GM13977 (cell line): ENCODE data around the gene ITGA5.

Experiments used
- DNase-seq: peaks from one replicate; pipeline ENCODE4 v3.0.0; 2012; ENCODE audit warnings: low spot score
- in situ Hi-C: fragments of 300-500 bp; cut with MboI; formaldehyde crosslinking; loops from one replicate; pipeline ENCODE4 v1.12.0; 2022; ENCODE audit warnings: low sequenced_read_pairs, low pct_unique_long_range_greater_than_20kb, mixed read lengths, inconsistent platforms; ENCODE audit not compliant: unreplicated experiment
- TF ChIP-seq, protein P1 (sequence below): IDR thresholded peaks from 2 replicates; pipeline ENCODE4 v1.5.1; 2012; ENCODE audit warnings: mild to moderate bottlenecking, control low read depth; ENCODE audit not compliant: insufficient read depth; ENCODE audit errors: extremely low read depth, missing control alignments

Gene ITGA5

DNA sequence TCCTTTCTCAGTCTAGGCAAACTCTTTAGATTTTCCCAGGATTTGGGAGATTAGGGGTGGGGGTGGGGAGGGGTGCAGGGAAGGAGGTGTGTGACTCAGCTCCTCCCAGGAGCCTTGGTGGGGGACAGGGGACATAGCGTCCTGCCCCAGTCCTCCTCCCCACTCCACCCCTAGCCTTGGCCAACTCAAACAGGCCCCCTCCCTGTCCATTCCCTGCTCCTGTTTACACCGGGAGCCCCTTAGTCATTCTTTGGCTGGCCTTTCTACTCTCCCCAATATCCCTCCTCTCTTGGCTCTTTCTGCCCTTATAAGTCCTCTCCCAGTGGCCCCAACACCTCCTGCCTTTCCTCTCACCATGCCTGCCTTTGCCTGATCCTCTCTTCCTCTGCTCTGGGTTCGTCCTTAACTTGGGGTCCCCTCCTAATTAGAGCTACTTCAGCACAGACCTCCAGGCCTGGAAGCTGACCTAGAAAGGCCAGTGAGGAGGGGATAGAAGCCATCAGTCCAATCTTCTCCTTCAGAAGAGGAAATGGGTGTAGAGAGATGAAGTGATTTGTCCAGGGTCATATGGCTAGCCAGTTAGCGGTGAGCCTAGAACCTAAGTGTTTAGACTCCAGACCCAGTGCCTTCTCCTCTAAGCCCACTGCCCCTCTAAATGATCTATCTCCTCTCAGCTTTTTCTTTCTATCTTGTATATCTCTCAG is 2.3 kb upstream of the ITGA5 start:
- in situ Hi-C loops: no loop called here
- TF ChIP-seq, protein P1, sequence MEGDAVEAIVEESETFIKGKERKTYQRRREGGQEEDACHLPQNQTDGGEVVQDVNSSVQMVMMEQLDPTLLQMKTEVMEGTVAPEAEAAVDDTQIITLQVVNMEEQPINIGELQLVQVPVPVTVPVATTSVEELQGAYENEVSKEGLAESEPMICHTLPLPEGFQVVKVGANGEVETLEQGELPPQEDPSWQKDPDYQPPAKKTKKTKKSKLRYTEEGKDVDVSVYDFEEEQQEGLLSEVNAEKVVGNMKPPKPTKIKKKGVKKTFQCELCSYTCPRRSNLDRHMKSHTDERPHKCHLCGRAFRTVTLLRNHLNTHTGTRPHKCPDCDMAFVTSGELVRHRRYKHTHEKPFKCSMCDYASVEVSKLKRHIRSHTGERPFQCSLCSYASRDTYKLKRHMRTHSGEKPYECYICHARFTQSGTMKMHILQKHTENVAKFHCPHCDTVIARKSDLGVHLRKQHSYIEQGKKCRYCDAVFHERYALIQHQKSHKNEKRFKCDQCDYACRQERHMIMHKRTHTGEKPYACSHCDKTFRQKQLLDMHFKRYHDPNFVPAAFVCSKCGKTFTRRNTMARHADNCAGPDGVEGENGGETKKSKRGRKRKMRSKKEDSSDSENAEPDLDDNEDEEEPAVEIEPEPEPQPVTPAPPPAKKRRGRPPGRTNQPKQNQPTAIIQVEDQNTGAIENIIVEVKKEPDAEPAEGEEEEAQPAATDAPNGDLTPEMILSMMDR: no peak
- DNase-seq: no peak

DNA sequence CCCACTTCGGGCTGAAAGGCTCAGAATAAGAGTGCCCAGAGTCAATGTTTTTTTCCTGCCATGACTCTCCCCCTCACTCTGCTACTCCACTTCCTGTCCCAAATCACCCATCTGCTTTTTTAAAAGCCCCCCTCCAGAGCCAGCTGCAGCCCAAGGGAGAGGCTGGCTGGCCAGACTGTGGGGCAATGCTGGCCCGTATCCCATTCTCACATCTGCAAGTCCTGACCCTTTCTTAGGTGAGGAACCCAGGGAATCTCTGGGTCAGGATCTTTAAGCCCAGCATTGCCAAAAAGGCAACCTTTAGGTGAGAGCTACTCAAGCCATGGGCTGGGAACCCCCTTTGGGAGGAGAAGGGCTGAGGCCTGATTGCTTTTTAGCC is 1.7 kb upstream of the ITGA5 start:
- no peak for DNase-seq
- in situ Hi-C loops: no loop called here
- TF ChIP-seq, protein P1: no peak

DNA sequence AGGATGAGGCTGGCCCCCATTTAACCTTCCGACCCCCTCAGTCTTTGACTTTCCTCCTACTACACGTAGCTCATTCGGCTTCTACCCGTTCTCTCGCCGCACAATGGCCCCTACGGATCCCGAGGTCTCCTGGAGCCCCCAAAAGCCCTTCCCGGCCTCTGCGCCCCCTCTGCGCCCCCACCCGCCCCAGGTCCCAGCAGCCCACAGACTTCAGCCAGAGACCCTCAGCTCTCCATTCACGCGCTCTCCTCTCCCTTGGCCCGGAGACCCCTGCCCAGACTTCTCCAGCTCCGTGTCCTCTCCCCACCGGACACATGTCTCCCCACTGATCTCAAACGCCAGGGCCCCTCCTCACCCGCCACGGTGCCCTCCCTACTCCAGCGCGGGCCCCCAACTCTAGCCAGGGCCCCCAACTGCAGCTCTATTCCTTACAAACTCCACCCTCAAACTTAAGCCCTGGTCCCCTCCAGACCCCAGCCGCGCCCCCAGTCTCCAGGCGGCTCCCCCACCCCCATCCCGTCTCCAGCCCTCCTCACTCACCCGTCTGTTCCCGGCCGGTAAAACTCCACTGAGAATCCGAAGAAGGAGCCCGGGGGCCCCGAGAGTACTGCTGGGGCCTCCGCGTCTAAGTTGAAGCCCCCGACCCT is 502 bp downstream of the ITGA5 start:
- no peak for DNase-seq
- in situ Hi-C loops: no loop called here
- TF ChIP-seq, protein P1: no peak

DNA sequence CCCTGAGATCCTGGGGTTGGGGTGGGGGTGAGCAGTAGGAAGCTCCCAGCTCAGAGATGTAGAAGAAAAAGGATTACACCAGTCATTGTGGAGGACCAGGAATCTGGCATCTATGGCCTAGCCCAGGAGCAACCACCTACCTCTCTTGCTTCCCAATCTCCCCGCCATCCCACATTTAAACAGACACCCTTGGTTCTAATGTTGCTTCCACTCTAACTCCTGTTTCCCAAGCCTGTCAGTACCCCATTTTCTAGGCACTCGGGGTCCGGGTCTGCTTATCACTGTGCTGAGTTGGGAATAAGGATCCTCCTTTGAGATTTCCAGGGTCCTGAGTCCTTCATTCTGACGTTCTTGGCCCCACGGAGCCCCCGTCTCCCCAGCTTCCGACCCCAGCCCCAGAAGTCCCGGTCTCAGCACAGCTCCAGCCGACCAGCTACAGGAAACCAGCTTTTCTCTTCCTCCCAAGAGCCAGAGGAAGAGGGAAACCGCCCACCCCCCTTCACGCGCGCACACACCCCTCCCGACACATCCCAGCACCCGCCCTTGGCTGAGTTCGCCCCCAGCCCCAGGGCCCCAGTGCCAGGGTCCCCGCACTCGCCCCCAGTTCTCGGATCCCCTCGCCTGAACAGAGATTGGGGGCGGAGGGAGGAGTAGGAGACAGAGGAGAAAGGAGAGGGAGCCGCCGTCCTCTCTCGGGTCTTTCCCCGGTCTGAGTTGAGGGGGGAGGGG is 1.2 kb downstream of the ITGA5 start:
- no peak for DNase-seq
- in situ Hi-C loops: no loop called here
- TF ChIP-seq, protein P1: no peak

DNA sequence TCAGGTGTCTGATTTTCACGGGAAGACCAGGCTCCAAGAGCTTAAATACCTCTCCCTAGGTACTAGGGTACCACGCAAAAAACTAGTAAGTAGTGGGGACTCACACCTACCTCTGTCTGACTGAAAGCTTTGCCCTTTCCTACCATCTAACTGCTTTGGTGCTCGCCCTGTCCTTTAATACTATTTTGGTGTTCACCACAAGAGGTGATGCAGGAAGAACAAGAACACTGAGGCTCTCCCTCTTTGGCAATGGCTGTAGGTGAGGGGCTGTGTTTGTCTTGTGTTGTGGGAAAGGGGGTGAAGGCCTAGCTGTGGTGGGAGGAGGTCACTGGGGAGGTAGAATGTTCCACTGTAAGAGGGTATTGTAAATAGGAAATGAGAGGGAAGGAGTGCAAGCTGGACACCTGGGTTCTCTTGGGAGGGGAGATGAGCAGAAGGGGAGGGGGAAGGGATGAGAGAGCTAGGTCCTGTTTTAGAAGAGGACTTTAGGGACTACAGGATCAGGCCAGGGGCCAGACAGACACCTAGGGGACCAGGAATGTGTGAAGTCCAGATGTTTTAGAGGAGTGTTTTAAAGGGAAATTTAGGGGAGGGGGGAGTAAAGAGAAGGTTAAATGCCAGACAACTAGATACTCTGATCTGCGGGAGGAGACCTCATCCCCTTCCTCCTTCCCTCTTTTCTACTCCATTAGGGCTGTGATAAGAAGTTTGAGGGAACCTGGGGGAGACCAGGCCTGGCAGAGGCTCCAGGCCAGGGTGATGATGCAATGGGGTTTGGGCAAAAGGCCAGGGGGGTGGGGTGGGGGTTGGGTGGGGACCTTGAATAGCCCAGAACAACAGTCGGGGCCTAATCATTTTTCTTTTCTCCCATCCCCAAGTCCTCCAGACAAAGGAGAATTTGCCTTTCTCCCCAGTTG is 2.1 kb downstream of the ITGA5 start:
- TF ChIP-seq, protein P1: no peak
- DNase-seq: no peak
- in situ Hi-C loops: no loop called here
